ENCODE measurements around the gene CDKN2C.

GRCh38 chr1:50989694-50990093 is 19.6 kb downstream of the CDKN2C start:
- TF ChIP-seq POLR2AphosphoS5 (IDR thresholded peaks at IDR 0.05; ENCODE audit: low read depth) (no peak), CTCF (conservative IDR thresholded peaks at IDR 0.05; ENCODE audit: low read depth in 2 of 2) (no peak), EZH2 (IDR thresholded peaks at IDR 0.05; ENCODE audit: low read depth, unreplicated experiment) (no peak), ZNF331 (CRISPR knock-in tag; IDR thresholded peaks at IDR 0.05; ENCODE audit: low read depth) (no peak)
